GOT3 (cell line): Measurements from ENCODE around the gene ME2.
"Not testable (repeated sequence)": the region's sequence is repeated elsewhere in the genome, so short reads cannot be mapped to it uniquely, and the experiment has no call there.

ENCODE experiments used
- DNase-seq: peaks from one replicate; lab custom pipeline; 2025; ENCODE audit warnings: mixed read lengths; lab: John Stamatoyannopoulos, UW

Gene ME2

GRCh38 chr18:50973367-50974126, 94.6 kb downstream of the ME2 start:
- DNase-seq = no peak

DNA sequence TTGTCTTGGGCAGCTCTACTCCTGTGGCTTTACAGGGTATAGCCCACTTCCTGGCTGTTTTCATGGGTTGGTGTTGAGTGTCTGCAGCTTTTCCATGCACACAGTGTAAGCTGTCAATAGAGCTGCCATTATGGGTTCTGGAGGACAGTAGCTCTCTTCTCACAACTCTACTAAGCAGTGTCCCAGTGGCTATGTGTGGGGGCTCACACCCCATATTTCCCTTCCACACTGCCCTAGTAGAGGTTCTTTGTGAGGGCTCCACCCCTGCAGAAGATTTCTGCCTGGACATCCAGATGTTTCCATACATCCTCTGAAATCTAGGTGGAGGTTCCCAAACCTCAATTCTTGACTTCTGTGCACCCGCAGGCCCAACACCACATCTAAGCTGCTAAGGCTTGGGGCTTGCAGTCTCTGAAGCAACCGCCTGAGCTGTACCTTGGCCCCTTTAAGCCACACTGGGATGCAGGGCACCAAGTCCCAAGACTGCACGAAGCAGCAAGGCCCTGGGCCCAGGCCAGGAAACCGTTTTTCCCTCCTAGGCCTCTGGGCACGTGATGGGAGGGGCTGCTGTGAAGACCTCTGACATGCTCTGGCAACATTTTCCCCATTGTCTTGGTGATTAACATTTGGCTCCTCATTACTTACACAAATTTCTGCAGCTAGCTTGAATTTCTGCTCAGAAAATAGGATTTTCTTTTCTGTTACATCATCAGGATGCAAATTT, 98.3 kb downstream of the ME2 start:
- no peak for DNase-seq

DNA sequence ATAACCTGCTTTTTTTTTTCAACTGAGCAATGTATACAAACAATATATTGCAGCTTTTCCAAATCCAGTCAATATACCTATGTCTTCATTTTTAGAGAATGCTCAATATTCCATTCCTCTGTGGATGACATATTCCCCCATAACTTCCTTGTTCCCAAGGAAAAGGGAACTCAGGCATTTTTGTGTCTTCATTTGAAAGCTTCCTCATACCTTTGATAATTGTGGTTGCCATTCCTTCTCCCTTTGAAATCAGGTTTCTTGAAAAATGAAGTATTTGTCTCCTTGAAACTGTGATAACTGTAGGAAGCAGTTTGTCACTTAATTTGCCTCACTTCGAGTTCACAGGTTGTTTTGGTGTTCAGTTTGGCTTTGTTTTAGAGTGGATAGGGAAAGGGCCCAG, 102.5 kb downstream of the ME2 start:
- no peak for DNase-seq

GRCh38 chr18:50982086-50982801, 103.3 kb downstream of the ME2 start:
- DNase-seq = no peak

DNA sequence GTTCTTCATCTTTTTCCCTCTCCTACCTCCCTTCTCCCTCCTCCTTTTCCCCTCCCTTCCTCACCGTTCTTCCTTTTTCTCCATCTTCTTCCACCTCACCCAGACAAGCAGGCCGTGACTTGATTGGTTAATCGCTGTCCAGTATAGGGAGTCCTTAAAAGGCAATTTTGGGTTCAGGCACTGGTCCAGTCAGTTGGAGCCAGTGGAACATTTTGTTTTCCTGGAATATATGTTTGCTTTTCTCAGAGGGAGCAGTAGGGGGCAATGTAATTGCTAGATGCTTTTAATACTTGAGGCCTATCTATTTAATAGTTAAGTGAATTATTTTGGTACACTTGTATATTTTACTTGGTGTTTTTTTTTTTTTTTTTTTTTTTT, 103.9 kb downstream of the ME2 start:
- no peak for DNase-seq

DNA sequence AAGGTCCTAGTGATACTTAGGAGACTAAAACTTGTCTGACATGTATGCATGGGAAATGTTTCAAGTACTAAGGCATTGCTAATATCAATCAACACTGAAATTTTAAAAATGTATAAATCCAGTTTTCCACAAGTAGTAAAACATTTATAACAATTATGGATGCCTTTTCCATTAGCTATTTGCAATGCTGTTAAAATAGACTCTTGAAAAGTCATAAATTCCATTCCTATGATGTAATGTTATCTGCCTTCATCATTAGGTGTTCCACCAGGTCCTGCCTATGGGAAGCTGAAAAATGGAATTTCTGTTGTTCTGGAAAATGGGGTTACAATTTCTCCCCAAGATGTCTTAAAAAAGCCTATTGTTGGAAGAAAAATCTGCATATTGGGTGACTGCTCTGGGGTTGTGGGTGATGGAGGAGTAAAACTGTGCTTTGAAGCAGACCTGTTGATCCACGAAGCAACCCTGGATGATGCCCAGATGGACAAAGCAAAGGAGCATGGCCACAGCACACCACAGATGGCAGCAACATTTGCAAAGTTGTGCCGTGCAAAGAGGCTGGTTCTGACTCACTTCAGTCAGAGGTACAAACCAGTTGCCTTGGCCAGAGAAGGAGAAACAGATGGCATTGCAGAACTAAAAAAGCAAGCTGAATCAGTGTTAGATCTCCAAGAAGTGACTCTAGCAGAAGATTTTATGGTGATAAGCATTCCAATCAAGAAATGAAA, 107.6 kb downstream of the ME2 start:
- DNase-seq = no peak

- DNase-seq = no peak
Observed at GRCh38 chr18:50987261-50987660, 108.3 kb downstream of the ME2 start.

- no peak for DNase-seq
Observed at GRCh38 chr18:50989711-50990110, 110.8 kb downstream of the ME2 start.

DNA sequence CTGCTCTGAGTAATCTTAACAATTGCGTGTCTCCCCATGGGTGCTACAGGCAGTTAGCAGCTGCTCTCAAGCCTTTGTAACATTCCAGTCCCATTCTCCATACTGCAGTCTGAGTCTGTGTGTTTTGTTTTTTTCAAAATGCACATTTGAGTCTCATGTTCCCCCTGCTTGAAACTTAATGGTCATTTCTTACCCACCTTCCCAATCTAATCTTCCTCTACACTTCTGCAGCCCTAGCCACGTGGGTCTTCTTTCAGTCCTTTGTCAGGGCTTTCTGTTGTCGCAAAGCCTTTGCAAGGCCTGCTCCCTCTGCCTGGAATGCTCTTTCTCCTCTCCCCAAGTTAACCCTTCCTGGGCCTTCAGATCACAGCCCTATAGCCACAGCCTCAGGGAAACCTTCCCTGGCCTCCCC, 113.4 kb downstream of the ME2 start:
- no peak for DNase-seq

- DNase-seq = no peak
Observed at GRCh38 chr18:50994031-50994430, 115.1 kb downstream of the ME2 start.

- DNase-seq = not testable (repeated sequence)
Observed at GRCh38 chr18:51003174-51003573, 124.3 kb downstream of the ME2 start.
